ENCODE data around the gene MAP3K3. TPM values are rescaled to one million over a fixed set of nuclear protein-coding genes. Genes with fewer than 3 reads are reported as not detected.

MAP3K3 gene
- total RNA-seq, 1 experiment from 2014 or later, result 24.3 TPM

DNA sequence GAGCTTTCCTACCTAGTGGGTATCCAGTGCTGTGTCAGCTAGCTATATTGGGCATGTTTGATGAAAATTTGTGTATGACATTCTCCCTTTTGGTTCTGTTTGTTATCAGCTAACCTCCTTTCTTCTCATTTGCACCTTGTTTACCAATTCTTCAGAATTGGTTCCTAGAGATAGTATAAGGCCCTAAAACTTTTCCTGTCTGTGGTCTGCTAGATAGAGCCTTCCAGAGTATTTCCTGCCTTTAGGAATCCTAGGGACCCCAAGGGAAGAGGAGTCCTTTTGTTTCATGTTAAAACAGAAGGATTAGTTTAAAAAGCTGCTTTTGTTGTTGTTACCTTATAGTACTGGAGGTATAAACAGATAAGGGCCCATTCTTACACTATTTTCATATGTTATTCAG is 11.5 kb downstream of the MAP3K3 start:
- Histone ChIP-seq H3K27ac (ENCODE audit: insufficient read length, low read depth, low read length) (no peak overlapping the region), H4K8ac (replicated peaks; ENCODE audit: insufficient read length, low read depth, low read length) (no peak overlapping the region), H2AFZ (ENCODE audit: low read length) (no peak overlapping the region), H4K91ac (ENCODE audit: insufficient read length, low read depth, low read length) (no peak overlapping the region), H2AK5ac (ENCODE audit: insufficient read length, low read length) (no peak overlapping the region), H3K4me1 (ENCODE audit: insufficient read depth, low read length) (peaks cover 10% of the 10 kb centered on the region; the same call in 1 of the 2 replicates), H2BK20ac (ENCODE audit: low read depth, low read length, poor library complexity, severe bottlenecking) (no peak overlapping the region), H3K79me1 (ENCODE audit: insufficient read depth, low read depth, low read length, poor library complexity, severe bottlenecking) (no peaks in the 10 kb centered on the region), H2BK5ac (ENCODE audit: insufficient read length, low read length) (no peak overlapping the region), H4K5ac (ENCODE audit: insufficient read length, low read depth, low read length) (no peak overlapping the region), H3K14ac (ENCODE audit: insufficient read depth, low read length) (no peak overlapping the region), H3K9ac (ENCODE audit: extremely low read depth, insufficient read length, low read length) (no peak overlapping the region), H3T11ph (ENCODE audit: low read length) (no peak overlapping the region), H3K4me2 (ENCODE audit: insufficient read depth, insufficient read length, low read length) (no peak overlapping the region), H4K20me1 (ENCODE audit: control insufficient read depth, insufficient read depth, insufficient read length) (no peaks in the 10 kb centered on the region), H3K23ac (ENCODE audit: insufficient read length, low read depth, low read length) (no peak overlapping the region), H3K4ac (ENCODE audit: low read depth, low read length) (no peak overlapping the region), H3K23me2 (ENCODE audit: insufficient read length, low read depth, low read length, poor library complexity, severe bottlenecking) (no peaks in the 10 kb centered on the region), H3K56ac (ENCODE audit: insufficient read length, low read depth, low read length) (no peak overlapping the region), H3K18ac (ENCODE audit: insufficient read length, low read depth, low read length) (no peak overlapping the region), H2BK120ac (ENCODE audit: low read depth, low read length, poor library complexity, severe bottlenecking) (no peak overlapping the region), H3K79me2 (ENCODE audit: insufficient read depth, low read length) (no peaks in the 10 kb centered on the region), H3K9me3 (ENCODE audit: control insufficient read depth, low read depth, low read length) (no peaks in the 10 kb centered on the region), H2BK12ac (ENCODE audit: insufficient read length, low read depth, low read length) (no peak overlapping the region), H2BK15ac (ENCODE audit: low read depth, low read length) (no peak overlapping the region), H3K27me3 (ENCODE audit: insufficient read depth, low read length) (no peaks in the 10 kb centered on the region)
- H3K27ac Mint-ChIP-seq, result peak overlapping the region; percentile 4 to 88 (median 68); a peak in 2 of 7 replicates
- no peak overlapping the region for H3K4me3 Mint-ChIP-seq
- no peak for DNase-seq
- H3K36me3 Mint-ChIP-seq (ENCODE audit: insufficient read depth in 1 of 3, low read depth in 3 of 3), result peaks cover 4 to 27% (median 17%) of the 10 kb centered on the region in 3 experiments; a peak in 6 of 7 replicates
- peaks cover 42 to 48% of the 10 kb centered on the region in 2 experiments for H3K4me1 Mint-ChIP-seq
- TF ChIP-seq, protein P1, sequence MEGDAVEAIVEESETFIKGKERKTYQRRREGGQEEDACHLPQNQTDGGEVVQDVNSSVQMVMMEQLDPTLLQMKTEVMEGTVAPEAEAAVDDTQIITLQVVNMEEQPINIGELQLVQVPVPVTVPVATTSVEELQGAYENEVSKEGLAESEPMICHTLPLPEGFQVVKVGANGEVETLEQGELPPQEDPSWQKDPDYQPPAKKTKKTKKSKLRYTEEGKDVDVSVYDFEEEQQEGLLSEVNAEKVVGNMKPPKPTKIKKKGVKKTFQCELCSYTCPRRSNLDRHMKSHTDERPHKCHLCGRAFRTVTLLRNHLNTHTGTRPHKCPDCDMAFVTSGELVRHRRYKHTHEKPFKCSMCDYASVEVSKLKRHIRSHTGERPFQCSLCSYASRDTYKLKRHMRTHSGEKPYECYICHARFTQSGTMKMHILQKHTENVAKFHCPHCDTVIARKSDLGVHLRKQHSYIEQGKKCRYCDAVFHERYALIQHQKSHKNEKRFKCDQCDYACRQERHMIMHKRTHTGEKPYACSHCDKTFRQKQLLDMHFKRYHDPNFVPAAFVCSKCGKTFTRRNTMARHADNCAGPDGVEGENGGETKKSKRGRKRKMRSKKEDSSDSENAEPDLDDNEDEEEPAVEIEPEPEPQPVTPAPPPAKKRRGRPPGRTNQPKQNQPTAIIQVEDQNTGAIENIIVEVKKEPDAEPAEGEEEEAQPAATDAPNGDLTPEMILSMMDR (conservative IDR thresholded peaks at IDR 0.05), result no peak
- H3K9me3 Mint-ChIP-seq, result no peaks in the 10 kb centered on the region
- H3K27me3 Mint-ChIP-seq (ENCODE audit: low read depth), result no peaks in the 10 kb centered on the region
